Uterus (tissue), 4 donors: Measurements from ENCODE around the gene TMEM26. TPM values are rescaled to one million over a fixed set of nuclear protein-coding genes. Genes with fewer than 3 reads are reported as not detected.

ENCODE experiments used
- DNase-seq, 2 donors: peaks; one replicate each; pipeline ENCODE4 v3.0.0-alpha.2; 2019 to 2020
- H3K27ac ChIP-seq, 2 donors: fragments of 200-600 bp; sonication (generic); 1 replicate in 1 of 2; 2 replicates in 1 of 2; pipeline ENCODE4 v1.5.1; 2016 to 2018
- H3K27me3 ChIP-seq, 2 donors: fragments of 200-600 bp; sonication (generic); one replicate each; pipeline ENCODE4 v1.5.1; 2018 to 2019; ENCODE audit warnings: control low read depth in 1 of 2
- H3K36me3 ChIP-seq, 2 donors: fragments of 200-600 bp; sonication (generic); one replicate each; pipeline ENCODE4 v1.5.1; 2019; ENCODE audit warnings: control low read depth in 1 of 2
- H3K4me1 ChIP-seq, 2 donors: fragments of 200-600 bp; sonication (generic); one replicate each; pipeline ENCODE4 v1.5.1; 2018 to 2019; ENCODE audit warnings: control low read depth in 1 of 2
- H3K4me3 ChIP-seq, 2 donors: fragments of 200-600 bp; sonication (generic); 1 replicate in 1 of 2; 2 replicates in 1 of 2; pipeline ENCODE4 v1.5.1; 2018 to 2019; ENCODE audit warnings: mild to moderate bottlenecking in 1 of 2
- H3K9me3 ChIP-seq, 2 donors: fragments of 200-600 bp; sonication (generic); one replicate each; pipeline ENCODE4 v1.5.1; 2019; ENCODE audit warnings: control low read depth in 1 of 2
- POLR2A ChIP-seq, 2 donors: fragments of 450-650 bp; IDR thresholded peaks; one replicate each; pipeline ENCODE4 v1.6.1; 2016; ENCODE audit warnings: antibody characterized with exemption in 2 of 2, mild to moderate bottlenecking in 1 of 2, moderate library complexity in 1 of 2
- intact Hi-C: fragments of 100-400 bp; cut with DNase I; formaldehyde crosslinking; loops from one replicate; pipeline ENCODE4 v1.15.1; 2023; ENCODE audit warnings: low total_unique reads
- total RNA-seq, 4 donors: library from RNA; depleted of rRNA in 3 of 4; stranded (reverse); fragments of >200 nt in 3 of 4; gene quantifications; one replicate each; pipeline versions ENCODE4 v1.1.0 to v1.2.4, GENCODE V29; 2014 to 2023
- TF ChIP-seq, protein P1 (sequence below), 4 experiments: fragments of 200-600 bp in 2 of 4; fragments of 450-650 bp in 2 of 4; sonication (generic) in 2 of 4; IDR thresholded peaks; one replicate each; pipeline ENCODE4 v1.5.1; 2016 to 2019; ENCODE audit warnings: antibody characterized with exemption in 4 of 4, mild to moderate bottlenecking in 2 of 4, moderate library complexity in 1 of 4
- donor health status: DM: yes; HTN: yes; CAD: no.

Gene TMEM26
- total RNA-seq, 4 donors from 2014 or later = 0.29 to 35.7 (median 1.8) TPM

DNA sequence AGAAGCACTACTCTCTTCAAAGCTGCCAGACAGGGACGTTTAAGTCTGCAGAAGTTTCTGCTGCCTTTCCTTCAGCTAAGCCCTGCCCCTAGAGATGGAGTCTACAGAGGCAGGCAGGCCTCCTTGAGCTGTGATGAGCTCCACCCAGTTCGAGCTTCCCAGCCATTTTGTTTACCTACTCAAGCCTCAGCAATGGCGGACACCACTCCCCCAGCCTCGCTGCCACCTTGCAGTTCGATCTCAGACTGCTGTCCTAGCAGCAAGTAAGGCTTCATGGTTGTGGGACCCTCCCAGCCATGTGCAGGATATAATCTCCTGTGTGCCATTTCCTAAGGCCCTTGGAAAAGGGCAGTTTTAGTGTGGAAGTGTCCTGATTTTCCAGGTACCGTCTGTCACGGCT is 74.3 kb downstream of the TMEM26 start:
- Histone ChIP-seq H3K27ac (no peak overlapping the region), H3K27me3 (no peaks in the 10 kb centered on the region), H3K9me3 (peaks cover 0 to 3% of the 10 kb centered on the region in 2 donors), H3K4me1 (no peaks in the 10 kb centered on the region), H3K36me3 (no peaks in the 10 kb centered on the region), H3K4me3 (no peak overlapping the region)
- intact Hi-C loops = no loop called here
- TF ChIP-seq, protein P1, sequence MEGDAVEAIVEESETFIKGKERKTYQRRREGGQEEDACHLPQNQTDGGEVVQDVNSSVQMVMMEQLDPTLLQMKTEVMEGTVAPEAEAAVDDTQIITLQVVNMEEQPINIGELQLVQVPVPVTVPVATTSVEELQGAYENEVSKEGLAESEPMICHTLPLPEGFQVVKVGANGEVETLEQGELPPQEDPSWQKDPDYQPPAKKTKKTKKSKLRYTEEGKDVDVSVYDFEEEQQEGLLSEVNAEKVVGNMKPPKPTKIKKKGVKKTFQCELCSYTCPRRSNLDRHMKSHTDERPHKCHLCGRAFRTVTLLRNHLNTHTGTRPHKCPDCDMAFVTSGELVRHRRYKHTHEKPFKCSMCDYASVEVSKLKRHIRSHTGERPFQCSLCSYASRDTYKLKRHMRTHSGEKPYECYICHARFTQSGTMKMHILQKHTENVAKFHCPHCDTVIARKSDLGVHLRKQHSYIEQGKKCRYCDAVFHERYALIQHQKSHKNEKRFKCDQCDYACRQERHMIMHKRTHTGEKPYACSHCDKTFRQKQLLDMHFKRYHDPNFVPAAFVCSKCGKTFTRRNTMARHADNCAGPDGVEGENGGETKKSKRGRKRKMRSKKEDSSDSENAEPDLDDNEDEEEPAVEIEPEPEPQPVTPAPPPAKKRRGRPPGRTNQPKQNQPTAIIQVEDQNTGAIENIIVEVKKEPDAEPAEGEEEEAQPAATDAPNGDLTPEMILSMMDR (IDR thresholded peaks at IDR 0.05) = no peak
- TF ChIP-seq POLR2A (IDR thresholded peaks at IDR 0.05) = no peak
- no peak for DNase-seq

DNA sequence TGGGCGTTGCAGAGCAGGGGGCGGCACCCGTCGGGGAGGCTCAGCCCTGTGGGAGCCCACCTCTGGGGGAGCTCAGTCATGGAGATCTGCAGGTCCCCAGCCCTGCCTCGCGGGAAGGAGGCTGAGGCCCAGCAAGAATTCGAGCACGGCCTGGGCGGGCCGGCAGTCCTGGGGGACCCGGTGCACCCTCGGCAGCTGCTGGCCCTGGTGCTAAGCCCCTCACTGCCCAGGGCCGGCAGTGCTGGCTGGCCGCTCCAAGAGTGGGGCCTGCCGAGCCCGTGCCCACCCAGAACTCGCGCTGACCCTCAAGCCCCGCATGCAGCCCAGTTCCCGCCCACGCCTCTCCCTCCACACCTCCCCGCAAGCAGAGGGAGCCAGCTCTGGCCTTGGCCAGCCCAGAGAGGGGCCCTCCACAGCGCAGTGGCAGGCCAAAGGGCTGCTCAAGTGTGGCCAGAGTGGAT is 76.2 kb downstream of the TMEM26 start:
- Histone ChIP-seq H3K36me3 (no peaks in the 10 kb centered on the region), H3K4me3 (no peak overlapping the region), H3K9me3 (peaks cover 0 to 3% of the 10 kb centered on the region in 2 donors), H3K4me1 (no peaks in the 10 kb centered on the region), H3K27me3 (no peaks in the 10 kb centered on the region), H3K27ac (no peak overlapping the region)
- no peak for DNase-seq
- intact Hi-C loops = no loop called here
- TF ChIP-seq POLR2A (IDR thresholded peaks at IDR 0.05) = no peak
- TF ChIP-seq, protein P1 (IDR thresholded peaks at IDR 0.05) = no peak

DNA sequence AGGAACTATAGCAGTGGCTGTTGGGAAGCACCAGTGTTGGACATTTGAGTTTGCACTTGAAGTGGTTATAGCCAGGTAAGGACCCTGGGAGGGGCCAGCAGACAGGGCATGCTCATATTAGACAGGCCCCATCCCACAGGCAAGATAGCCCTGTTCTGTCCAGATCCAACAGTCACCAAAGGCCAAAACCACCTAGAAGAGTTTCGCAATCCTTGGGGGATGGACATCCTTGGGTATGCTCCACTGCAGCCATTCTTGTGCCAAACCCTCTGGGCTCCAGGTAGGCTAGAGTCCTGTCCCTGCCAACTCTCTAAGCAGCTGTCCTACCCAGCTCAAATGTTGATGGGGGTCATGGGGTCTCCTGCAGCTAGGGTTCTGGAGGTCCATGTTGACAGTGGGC is 76.8 kb downstream of the TMEM26 start:
- Histone ChIP-seq H3K4me3 (no peak overlapping the region), H3K27ac (no peak overlapping the region), H3K9me3 (peaks cover 0 to 3% of the 10 kb centered on the region in 2 donors), H3K27me3 (no peaks in the 10 kb centered on the region), H3K36me3 (no peaks in the 10 kb centered on the region), H3K4me1 (no peaks in the 10 kb centered on the region)
- no peak for DNase-seq
- TF ChIP-seq, protein P1 (IDR thresholded peaks at IDR 0.05) = no peak
- no peak for TF ChIP-seq POLR2A (IDR thresholded peaks at IDR 0.05)
- intact Hi-C loops = no loop called here

DNA sequence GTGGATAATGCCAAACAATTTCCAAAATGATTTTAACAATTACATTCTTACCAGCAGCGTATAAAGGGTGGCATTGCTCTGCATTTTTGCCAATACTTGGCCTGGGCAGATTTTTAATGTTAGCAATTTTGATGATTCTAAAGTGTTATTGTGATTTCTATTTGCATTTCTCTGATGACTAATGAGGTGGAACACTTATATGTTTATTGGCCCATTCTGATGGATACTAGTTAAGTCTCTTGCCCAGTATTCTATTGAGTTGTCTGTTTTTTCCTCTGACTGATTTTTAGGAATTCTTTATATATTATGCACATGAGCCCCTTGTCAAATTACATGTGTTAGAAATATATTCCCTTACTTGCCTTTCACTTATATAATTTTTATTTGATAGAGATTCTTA is 86.8 kb downstream of the TMEM26 start:
- H3K4me1 ChIP-seq = no peaks in the 10 kb centered on the region
- no peaks in the 10 kb centered on the region for H3K27me3 ChIP-seq
- no peak overlapping the region for H3K27ac ChIP-seq
- peaks cover 0 to 2% of the 10 kb centered on the region in 2 donors for H3K36me3 ChIP-seq
- no peaks in the 10 kb centered on the region for H3K9me3 ChIP-seq
- intact Hi-C loops = no loop called here
- no peak for DNase-seq
- TF ChIP-seq POLR2A (IDR thresholded peaks at IDR 0.05) = no peak
- TF ChIP-seq, protein P1 (IDR thresholded peaks at IDR 0.05) = no peak
- H3K4me3 ChIP-seq = no peak overlapping the region

DNA sequence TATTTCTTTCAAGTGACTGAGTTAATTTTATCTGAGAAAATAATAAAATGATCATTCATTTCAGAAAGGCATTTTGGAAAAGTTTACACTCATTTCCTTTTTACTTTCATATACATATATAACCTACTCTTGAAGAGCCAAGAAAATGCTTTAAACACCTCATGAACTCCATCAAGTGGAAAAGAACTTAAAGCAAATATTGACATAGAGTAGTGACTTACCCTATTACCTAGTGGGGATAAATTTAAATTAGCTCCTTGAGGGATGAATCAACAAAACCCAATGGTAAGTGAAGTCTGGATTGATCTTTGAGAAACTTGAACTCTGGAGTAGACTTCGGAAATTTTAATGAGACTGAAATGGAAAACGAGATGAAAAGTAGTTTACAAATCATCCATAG is 88.6 kb downstream of the TMEM26 start:
- Histone ChIP-seq H3K27me3 (no peaks in the 10 kb centered on the region), H3K36me3 (peaks cover 0 to 2% of the 10 kb centered on the region in 2 donors), H3K4me3 (no peak overlapping the region), H3K27ac (no peak overlapping the region), H3K4me1 (no peaks in the 10 kb centered on the region), H3K9me3 (no peaks in the 10 kb centered on the region)
- TF ChIP-seq POLR2A (IDR thresholded peaks at IDR 0.05) = no peak
- no peak for DNase-seq
- intact Hi-C loops = no loop called here

DNA sequence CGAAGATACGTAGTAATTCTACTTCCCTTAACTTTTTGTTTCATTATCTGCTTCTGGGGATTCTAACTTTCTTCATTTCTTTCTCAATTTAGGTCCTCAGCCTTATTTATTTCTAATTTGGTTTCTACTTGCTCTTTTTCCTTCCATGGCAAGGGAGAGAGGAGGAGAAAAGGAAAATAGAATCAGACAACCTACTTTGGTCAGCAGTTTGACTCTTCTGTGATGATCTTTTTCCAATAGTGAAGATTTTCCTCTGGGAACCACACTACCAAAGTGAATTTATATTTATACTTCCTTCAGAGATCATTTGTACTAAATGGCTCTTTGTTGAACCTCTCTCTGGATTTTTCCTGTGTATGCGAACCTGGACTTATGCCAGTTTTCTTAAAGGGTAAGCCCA is 90.2 kb downstream of the TMEM26 start:
- H3K36me3 ChIP-seq = no peaks in the 10 kb centered on the region
- no peak for TF ChIP-seq POLR2A (IDR thresholded peaks at IDR 0.05)
- TF ChIP-seq, protein P1 (IDR thresholded peaks at IDR 0.05) = no peak
- H3K9me3 ChIP-seq = no peaks in the 10 kb centered on the region
- no peaks in the 10 kb centered on the region for H3K4me1 ChIP-seq
- intact Hi-C loops = no loop called here
- no peak overlapping the region for H3K27ac ChIP-seq
- H3K4me3 ChIP-seq = no peak overlapping the region
- no peaks in the 10 kb centered on the region for H3K27me3 ChIP-seq
- no peak for DNase-seq
